Measurements from ENCODE around the gene PTK6.

- TF ChIP-seq, protein P1, sequence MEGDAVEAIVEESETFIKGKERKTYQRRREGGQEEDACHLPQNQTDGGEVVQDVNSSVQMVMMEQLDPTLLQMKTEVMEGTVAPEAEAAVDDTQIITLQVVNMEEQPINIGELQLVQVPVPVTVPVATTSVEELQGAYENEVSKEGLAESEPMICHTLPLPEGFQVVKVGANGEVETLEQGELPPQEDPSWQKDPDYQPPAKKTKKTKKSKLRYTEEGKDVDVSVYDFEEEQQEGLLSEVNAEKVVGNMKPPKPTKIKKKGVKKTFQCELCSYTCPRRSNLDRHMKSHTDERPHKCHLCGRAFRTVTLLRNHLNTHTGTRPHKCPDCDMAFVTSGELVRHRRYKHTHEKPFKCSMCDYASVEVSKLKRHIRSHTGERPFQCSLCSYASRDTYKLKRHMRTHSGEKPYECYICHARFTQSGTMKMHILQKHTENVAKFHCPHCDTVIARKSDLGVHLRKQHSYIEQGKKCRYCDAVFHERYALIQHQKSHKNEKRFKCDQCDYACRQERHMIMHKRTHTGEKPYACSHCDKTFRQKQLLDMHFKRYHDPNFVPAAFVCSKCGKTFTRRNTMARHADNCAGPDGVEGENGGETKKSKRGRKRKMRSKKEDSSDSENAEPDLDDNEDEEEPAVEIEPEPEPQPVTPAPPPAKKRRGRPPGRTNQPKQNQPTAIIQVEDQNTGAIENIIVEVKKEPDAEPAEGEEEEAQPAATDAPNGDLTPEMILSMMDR (IDR thresholded peaks at IDR 0.05), result no peak
- TF ChIP-seq EP300 (IDR thresholded peaks at IDR 0.05), result no peak
Observed at GRCh38 chr20:63544958-63545516, 7.9 kb upstream of the PTK6 start.
